Tongue (tissue), 2 donors: ENCODE data around the gene S100A1. TPM values are rescaled to one million over a fixed set of nuclear protein-coding genes. Genes with fewer than 3 reads are reported as not detected.
"Not testable (repeated sequence)": the region's sequence is repeated elsewhere in the genome, so short reads cannot be mapped to it uniquely, and the experiment has no call there.

ENCODE experiments used
- DNase-seq: peaks from one replicate; pipeline ENCODE4 v3.0.0-alpha.2; 2015
- total RNA-seq: library from RNA; depleted of rRNA; stranded (reverse); fragments of >200 nt; gene quantifications from one replicate; pipeline ENCODE4 v1.2.3, GENCODE V29; 2014

The S100A1 gene
- total RNA-seq, 1 donor from 2014 or later = 13.4 TPM

DNA sequence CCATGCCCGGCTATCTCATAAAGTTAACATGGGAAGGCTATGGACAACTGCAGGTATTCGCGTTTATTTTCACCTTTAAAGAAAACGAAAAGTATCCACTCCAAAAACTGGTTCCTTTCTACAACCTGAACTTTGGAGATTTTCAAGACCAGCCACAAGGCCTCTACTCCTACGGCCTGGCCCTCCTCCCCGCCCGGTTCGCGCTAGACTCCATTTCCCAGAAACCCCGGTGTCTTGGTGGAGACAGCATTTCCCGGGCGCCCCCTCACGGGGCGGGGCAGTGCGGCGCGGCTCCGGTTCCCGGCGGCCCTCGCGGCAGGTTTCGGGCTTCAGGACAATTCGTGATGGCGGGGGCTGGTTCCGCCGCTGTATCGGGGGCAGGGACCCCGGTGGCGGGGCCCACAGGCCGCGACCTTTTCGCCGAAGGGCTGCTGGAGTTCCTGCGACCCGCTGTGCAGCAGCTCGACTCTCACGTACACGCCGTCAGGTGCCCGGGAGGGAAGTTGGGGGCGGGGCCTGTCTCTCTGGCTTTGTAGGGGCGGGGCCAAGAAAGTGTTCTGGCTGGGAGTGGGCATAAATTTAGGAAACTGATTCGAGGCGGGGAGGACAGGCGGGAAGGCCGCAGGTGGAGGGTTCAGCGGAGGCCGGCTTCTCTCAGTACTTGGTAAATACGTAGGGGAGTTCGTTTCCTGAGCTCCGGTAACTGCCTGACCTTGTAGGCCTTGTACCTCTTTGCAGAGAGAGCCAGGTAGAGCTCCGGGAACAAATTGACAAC, 30.4 kb downstream of the S100A1 start, which contains the start of gene SNAPIN:
Gene SNAPIN (plus strand): TSS at position 304 of the 775 bp plus-strand sequence. CDS start 41 bp downstream, at position 345.
- peak; percentile 97 for DNase-seq

GRCh38 chr1:153659175-153659534, 30.9 kb downstream of the S100A1 start:
- DNase-seq = no peak

- DNase-seq = no peak
Measured at GRCh38 chr1:153659656-153660055, 31.4 kb downstream of the S100A1 start.

DNA sequence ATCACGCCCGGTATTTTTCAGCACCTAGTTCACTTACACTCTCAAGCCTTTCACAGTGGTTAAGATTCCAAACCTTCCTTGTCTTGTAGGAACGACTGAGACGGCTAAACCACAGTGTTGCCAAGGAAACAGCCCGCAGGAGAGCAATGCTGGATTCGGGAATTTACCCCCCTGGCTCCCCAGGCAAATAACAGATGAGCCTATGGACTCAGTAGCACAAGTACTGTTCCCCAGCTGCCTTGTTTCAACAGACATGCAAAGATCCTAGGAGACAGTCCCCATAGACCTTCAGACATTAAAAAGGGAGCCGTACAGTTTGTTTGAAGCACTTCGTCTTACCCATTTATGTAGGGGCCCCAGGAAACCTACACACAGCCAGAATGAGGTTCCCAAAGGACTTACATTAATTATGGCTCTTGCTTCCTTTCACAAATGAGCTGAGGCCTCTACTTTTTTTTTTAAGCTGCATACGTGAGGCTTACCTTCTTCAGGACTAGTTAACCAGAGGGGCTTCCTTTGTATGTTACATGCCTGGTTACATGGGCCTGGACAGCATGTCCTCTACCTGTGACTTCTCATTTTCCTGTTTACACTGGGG, 33.0 kb downstream of the S100A1 start:
- no peak for DNase-seq

DNA sequence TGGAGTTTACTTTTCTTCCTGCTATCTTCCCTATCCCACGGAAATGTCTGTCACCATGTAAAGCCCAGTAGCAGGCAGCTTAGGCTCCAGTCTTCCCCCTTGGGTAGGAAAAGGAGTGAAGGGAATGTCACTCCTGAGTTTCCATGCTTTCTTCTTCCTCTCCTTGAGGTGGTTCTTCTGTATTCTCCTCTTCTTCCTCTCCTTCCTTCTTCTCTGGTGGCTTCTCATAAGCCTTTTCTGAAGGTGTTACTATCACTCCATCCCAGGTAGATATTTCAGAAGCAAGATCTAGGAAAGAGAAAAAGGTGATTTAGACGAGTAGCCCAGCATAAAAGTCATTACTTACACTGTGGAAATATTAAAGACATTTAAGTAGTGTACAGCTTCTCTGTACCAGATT, 34.0 kb downstream of the S100A1 start:
- no peak for DNase-seq

GRCh38 chr1:153663211-153663610, 35.0 kb downstream of the S100A1 start:
- DNase-seq = no peak

GRCh38 chr1:153667439-153667838, 39.2 kb downstream of the S100A1 start:
- no peak for DNase-seq

GRCh38 chr1:153668672-153669071, 40.4 kb downstream of the S100A1 start:
- not testable (repeated sequence) for DNase-seq

DNA sequence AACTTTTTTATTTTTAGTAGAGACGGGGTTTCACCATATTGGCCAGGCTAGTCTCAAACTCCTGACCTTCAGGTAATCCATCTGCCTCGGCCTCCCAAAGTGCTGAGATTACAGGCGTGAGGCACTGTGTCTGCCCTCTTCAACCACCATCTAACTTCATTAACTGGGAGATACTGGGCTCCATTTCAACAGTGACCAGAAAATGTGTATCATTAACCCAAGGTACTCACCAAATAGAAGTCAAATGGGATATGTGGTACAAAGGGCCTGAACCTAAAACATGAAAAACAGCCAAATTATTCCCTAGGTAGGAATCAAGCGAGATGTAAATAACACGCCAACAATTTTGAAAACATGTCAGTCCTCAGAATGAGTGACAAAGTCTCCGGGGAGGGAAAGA, 41.4 kb downstream of the S100A1 start:
- DNase-seq = no peak

GRCh38 chr1:153670257-153670858, 42.1 kb downstream of the S100A1 start:
- no peak for DNase-seq

- peak; percentile 99 for DNase-seq
Measured at GRCh38 chr1:153670859-153671627, 42.8 kb downstream of the S100A1 start, which contains the start of gene ILF2. Gene ILF2, minus strand, starts transcription at chr1:153670993. Its CDS starts 71 bp downstream, at chr1:153670922.

DNA sequence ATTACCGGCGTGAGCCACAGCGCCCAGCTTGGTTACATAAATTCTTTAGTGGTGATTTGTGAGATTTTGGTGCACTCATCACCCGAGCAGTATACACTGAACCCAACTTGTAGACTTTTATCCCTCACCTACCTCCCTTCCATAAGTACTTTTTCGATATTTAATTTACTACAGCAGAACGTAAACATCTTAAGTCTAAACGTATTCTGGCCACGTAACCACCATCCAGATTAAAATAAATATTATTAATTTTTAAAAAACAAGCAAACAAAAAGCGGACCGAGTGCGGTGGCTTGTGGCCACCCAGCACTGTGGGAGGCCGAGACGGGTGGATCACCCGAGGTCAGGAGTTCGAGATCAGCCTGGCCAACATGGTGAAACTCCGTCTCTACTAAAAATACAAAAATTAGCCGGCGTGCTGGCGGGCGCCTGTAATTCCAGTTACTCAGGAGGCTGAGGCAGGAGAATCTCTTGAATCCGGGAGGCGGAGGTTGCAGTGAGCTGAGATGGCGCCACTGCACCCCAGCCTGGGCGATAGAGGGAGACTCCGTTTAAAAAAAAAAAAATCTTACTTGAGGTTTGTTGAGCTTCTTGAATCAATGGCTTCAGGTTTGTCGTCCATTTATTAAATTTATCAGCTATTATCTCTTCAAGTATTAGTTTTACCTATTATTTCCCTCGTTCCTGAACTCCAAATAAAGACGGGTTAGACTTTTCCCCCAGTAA, 43.6 kb downstream of the S100A1 start:
- not testable (repeated sequence) for DNase-seq

DNA sequence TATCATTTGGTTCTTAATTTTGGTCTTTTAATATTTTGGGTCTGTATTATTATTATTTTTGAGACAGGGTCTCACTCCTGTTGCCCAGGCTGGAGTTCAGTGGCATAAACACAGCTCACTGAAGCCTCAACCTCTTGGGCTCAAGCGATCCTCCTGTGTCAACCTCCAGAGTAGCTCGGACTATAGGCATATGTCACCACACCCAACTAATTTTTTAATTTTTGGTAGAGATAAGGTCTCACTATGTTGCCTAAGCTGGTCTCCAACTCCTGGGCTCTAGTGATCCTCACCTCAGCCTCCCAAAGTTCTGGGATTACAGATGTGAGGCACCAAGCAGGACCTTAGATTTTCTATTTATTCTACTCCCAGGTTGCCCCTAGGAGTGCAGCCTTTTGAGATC, 45.3 kb downstream of the S100A1 start:
- no peak for DNase-seq

- DNase-seq = peak; percentile 71
Measured at GRCh38 chr1:153677718-153678518, 49.7 kb downstream of the S100A1 start.

DNA sequence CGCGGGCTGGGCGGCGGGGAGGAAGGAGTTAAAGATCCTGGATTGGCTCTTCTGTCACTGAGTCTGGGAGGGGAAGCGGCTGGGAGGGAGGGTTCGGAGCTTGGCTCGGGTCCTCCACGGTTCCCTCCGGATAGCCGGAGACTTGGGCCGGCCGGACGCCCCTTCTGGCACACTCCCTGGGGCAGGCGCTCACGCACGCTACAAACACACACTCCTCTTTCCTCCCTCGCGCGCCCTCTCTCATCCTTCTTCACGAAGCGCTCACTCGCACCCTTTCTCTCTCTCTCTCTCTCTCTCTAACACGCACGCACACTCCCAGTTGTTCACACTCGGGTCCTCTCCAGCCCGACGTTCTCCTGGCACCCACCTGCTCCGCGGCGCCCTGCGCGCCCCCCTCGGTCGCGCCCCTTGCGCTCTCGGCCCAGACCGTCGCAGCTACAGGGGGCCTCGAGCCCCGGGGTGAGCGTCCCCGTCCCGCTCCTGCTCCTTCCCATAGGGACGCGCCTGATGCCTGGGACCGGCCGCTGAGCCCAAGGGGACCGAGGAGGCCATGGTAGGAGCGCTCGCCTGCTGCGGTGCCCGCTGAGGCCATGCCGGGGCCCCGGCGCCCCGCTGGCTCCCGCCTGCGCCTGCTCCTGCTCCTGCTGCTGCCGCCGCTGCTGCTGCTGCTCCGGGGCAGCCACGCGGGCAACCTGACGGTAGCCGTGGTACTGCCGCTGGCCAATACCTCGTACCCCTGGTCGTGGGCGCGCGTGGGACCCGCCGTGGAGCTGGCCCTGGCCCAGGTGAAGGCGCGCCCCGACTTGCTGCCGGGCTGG, 50.5 kb downstream of the S100A1 start, which contains the start of gene NPR1:
Gene NPR1 (plus strand): TSS at position 170 of the 818 bp plus-strand sequence. CDS start 421 bp downstream, at position 591.
- peak; percentile 42 for DNase-seq

GRCh38 chr1:153679337-153680119, 51.3 kb downstream of the S100A1 start:
- no peak for DNase-seq

DNA sequence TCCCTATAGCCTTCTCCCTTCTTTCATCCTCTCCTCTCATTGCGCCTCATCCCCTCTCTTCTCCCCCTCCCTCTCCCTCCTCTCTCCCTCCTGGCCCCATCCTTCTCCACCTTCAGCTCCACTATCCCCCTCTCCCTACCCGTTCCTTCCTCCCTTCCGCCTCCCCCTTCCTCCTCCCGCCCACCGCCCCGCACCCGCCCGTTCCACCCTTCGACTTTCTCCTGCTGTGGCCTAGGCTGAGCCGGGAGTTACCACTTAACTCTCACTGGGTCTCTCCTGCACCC, 51.8 kb downstream of the S100A1 start:
- no peak for DNase-seq
